GM23248 (cell line): ENCODE data around the gene FRAT2. TPM values are rescaled to one million over a fixed set of nuclear protein-coding genes. Genes with fewer than 3 reads are reported as not detected.

Experiments used
- DNase-seq: peaks from one replicate; pipeline ENCODE4 v3.0.0-alpha.2; 2015
- H2AFZ ChIP-seq: fragments of 200-600 bp; sonication (generic); 2 replicates; pipeline ENCODE4 v1.6.1; 2016; ENCODE audit warnings: antibody characterized with exemption
- H3F3A ChIP-seq: fragments of 200-600 bp; sonication (generic); 2 replicates; pipeline ENCODE4 v1.6.1; 2016; ENCODE audit warnings: mild to moderate bottlenecking, antibody characterized with exemption, mixed run types; ENCODE audit not compliant: insufficient read depth
- H3K27ac ChIP-seq: fragments of 200-600 bp; sonication (generic); 2 replicates; pipeline ENCODE4 v1.5.1; 2016; ENCODE audit warnings: mild to moderate bottlenecking
- H3K27me3 ChIP-seq: fragments of 200-600 bp; sonication (generic); replicated peaks from 2 replicates; pipeline ENCODE4 v1.6.1; 2016; ENCODE audit warnings: mild to moderate bottlenecking; ENCODE audit not compliant: insufficient read depth
- H3K36me3 ChIP-seq: fragments of 200-600 bp; sonication (generic); 2 replicates; pipeline ENCODE4 v1.6.1; 2016; ENCODE audit warnings: low read depth, mild to moderate bottlenecking
- H3K4me1 ChIP-seq: fragments of 200-600 bp; sonication (generic); 2 replicates; pipeline ENCODE4 v1.6.1; 2016; ENCODE audit warnings: mild to moderate bottlenecking; ENCODE audit not compliant: insufficient read depth
- H3K4me2 ChIP-seq: fragments of 200-600 bp; sonication (generic); one replicate; pipeline ENCODE4 v1.6.1; 2016; ENCODE audit warnings: mild to moderate bottlenecking; ENCODE audit not compliant: unreplicated experiment
- H3K4me3 ChIP-seq: fragments of 200-600 bp; sonication (generic); 2 replicates; pipeline ENCODE4 v1.5.1; 2016; ENCODE audit warnings: mild to moderate bottlenecking
- H3K79me2 ChIP-seq: fragments of 200-600 bp; sonication (generic); 2 replicates; pipeline ENCODE4 v1.6.1; 2016; ENCODE audit warnings: mild to moderate bottlenecking; ENCODE audit not compliant: insufficient read depth
- H3K9ac ChIP-seq: fragments of 200-600 bp; sonication (generic); 2 replicates; pipeline ENCODE4 v1.6.1; 2016; ENCODE audit warnings: mild to moderate bottlenecking
- H3K9me2 ChIP-seq: fragments of 200-600 bp; sonication (generic); 2 replicates; pipeline ENCODE4 v1.6.1; 2016; ENCODE audit warnings: mixed run types, mild to moderate bottlenecking, moderate library complexity; ENCODE audit not compliant: insufficient read depth
- H3K9me3 ChIP-seq: fragments of 200-600 bp; sonication (generic); one replicate; pipeline ENCODE4 v1.6.1; 2017; ENCODE audit warnings: low read depth
- H4K20me1 ChIP-seq: fragments of 200-600 bp; sonication (generic); 2 replicates; pipeline ENCODE4 v1.6.0; 2016; ENCODE audit not compliant: insufficient read depth
- EZH2 ChIP-seq: fragments of 200-600 bp; sonication (generic); IDR thresholded peaks from 2 replicates; pipeline ENCODE4 v1.6.1; 2018; ENCODE audit warnings: antibody characterized with exemption, mild to moderate bottlenecking; ENCODE audit not compliant: insufficient read depth, poor library complexity, severe bottlenecking
- EZH2phosphoT487 ChIP-seq: fragments of 200-600 bp; sonication (generic); IDR thresholded peaks from 2 replicates; pipeline ENCODE4 v1.6.1; 2018; ENCODE audit warnings: antibody characterized with exemption, moderate library complexity, mild to moderate bottlenecking, low read depth; ENCODE audit not compliant: insufficient read depth
- WGBS, 2 experiments: methylation state at CpG; one replicate each; pipeline ENCODE4 v1.1.6; 2015 to 2017; ENCODE audit warnings: low lambda C conversion rate in 2 of 2, low coverage in 1 of 2; ENCODE audit errors: missing lambda C conversion rate in 2 of 2; 5-methylcytosine and 5-hydroxymethylcytosine counted together
- in situ Hi-C: fragments of 300-500 bp; cut with MboI; formaldehyde crosslinking; loops from 2 replicates; pipeline ENCODE4 v1.15.0; 2020
- polyA plus RNA-seq: library from polyadenylated mRNA; unstranded; fragments of >200 nt; fragmentation: Nextera tagmentation; extraction: Ambion mirVana; gene quantifications from 2 replicates; pipeline ENCODE4 v1.2.1, GENCODE V29; 2016
- total RNA-seq: library from RNA; depleted of rRNA; stranded (reverse); fragments of >200 nt; shearing (Covaris generic); gene quantifications from 2 replicates; pipeline ENCODE4 v1.2.3, GENCODE V29; 2014

Gene FRAT2
- total and polyA plus RNA-seq, 2 experiments from 2014 or later, result 1.6 to 10.3 TPM

DNA sequence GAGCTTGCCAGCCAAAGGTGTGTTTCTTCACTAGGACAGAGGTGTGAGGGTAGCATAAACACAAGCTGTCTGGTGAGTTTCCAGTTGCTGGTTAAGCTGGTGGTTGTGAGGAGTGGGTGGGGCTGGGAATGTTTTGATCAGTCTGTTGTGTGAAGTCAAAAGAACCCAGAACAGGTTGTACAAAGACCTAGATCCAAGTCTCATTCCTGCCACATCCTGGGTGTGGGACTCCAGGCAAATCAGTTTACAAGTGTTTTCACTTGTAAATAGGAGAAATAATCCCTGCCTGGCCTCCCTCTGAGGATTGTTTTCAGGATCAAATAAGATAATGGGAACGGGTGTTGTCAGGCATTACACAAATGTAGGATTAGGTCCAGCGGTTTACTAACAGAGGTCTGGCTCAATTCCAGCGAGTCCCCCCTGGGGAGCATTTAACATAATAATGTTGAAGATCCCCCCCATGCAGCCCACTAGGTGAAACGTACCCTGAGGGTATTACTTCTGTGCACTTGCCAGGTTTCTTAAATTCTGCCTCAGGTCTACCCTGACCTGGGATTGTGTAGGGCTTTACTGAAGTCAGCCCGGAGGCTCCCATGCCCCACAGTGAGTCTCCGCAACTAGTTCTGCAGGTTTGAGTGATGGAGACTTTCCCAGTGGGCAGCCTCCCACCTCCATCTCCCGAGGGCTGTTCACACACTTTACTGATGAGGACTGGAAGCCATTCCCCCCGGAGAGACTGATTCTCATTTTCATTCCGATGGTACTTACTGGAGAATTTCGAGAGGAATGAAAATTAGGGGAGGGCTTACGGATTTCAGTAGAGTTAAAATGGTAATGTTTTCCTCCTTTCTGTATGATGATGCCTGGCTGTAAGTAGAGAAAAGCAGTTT is 2.7 kb upstream of the FRAT2 start:
- no peak overlapping the region for H2AFZ ChIP-seq
- in situ Hi-C loops, result no loop called here

GRCh38 chr10:97336446-97336845 is 1.9 kb upstream of the FRAT2 start:
- TF ChIP-seq EZH2phosphoT487 (no peak), EZH2 (no peak)
- peaks cover 16% of the 10 kb centered on the region for H3K4me1 ChIP-seq
- whole genome bisulfite sequencing, 2 experiments, result 22 to 35% methylated on average over 5 of the region's 5 CpGs
- H3K4me2 ChIP-seq, result no peak overlapping the region
- H4K20me1 ChIP-seq, result no peaks in the 10 kb centered on the region
- in situ Hi-C loops, result no loop called here
- H3K79me2 ChIP-seq, result peaks cover 14% of the 10 kb centered on the region
- 0 out of 2 replicates have a peak, but pooled peaks cover 8% of the 10 kb centered on the region for H3K27me3 ChIP-seq
- no peak overlapping the region for H2AFZ ChIP-seq
- no peaks in the 10 kb centered on the region for H3K36me3 ChIP-seq
- no peak overlapping the region for H3K27ac ChIP-seq
- H3F3A ChIP-seq, result peaks cover 29% of the 10 kb centered on the region
- H3K9ac ChIP-seq, result no peak overlapping the region
- H3K9me2 ChIP-seq, result no peaks in the 10 kb centered on the region
- peak; percentile 36 for DNase-seq
- no peaks in the 10 kb centered on the region for H3K9me3 ChIP-seq
- H3K4me3 ChIP-seq, result no peak overlapping the region

More for the DNA sequence above, 2.7 kb upstream of the FRAT2 start:
- no peaks in the 10 kb centered on the region for H3K9me2 ChIP-seq
- peaks cover 25% of the 10 kb centered on the region for H3F3A ChIP-seq
- no peaks in the 10 kb centered on the region for H3K9me3 ChIP-seq
- no peaks in the 10 kb centered on the region for H3K36me3 ChIP-seq
- no peak overlapping the region for H3K9ac ChIP-seq
- H3K4me1 ChIP-seq, result peaks cover 9% of the 10 kb centered on the region
- 0 out of 2 replicates have a peak, but pooled peaks cover 8% of the 10 kb centered on the region for H3K27me3 ChIP-seq
- DNase-seq, result no peak
- H4K20me1 ChIP-seq, result no peaks in the 10 kb centered on the region
- H3K79me2 ChIP-seq, result peaks cover 6% of the 10 kb centered on the region
- no peak overlapping the region for H3K4me3 ChIP-seq
- 12% methylated on average over 11 of the region's 11 CpGs for WGBS, 2 experiments
- no peak for TF ChIP-seq EZH2
- no peak for TF ChIP-seq EZH2phosphoT487
- no peak overlapping the region for H3K27ac ChIP-seq
- no peak overlapping the region for H3K4me2 ChIP-seq

DNA sequence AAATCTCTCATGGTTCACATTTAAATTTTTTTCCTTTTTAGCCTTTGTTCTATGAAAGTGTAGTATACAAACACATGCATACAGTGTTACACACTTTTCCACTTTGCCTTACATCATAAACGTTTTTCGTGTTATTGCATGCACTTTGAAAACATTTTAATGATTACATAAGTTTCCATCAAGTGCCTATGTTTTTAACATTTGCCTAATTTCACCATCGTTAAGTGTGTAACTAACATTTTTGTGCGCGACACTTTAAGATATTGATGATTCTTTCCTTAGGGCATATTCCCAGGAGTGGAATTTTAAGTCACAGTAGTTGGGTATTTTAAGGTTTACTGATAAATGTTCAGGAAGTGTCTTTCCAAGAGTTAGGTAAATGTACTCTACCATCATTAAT is 1.5 kb upstream of the FRAT2 start:
- Histone ChIP-seq H3F3A (peaks cover 29% of the 10 kb centered on the region), H3K4me3 (no peak overlapping the region), H3K27me3 (0 out of 2 replicates have a peak, but pooled peaks cover 8% of the 10 kb centered on the region), H3K9me2 (no peaks in the 10 kb centered on the region), H3K4me2 (no peak overlapping the region), H2AFZ (no peak overlapping the region), H3K36me3 (no peaks in the 10 kb centered on the region), H3K4me1 (peaks cover 19% of the 10 kb centered on the region), H3K9me3 (no peaks in the 10 kb centered on the region), H4K20me1 (no peaks in the 10 kb centered on the region), H3K9ac (no peak overlapping the region), H3K79me2 (peaks cover 18% of the 10 kb centered on the region), H3K27ac (no peak overlapping the region)
- in situ Hi-C loops, result no loop called here
- WGBS, 2 experiments, result 44 to 47% methylated on average over 5 of the region's 5 CpGs
- DNase-seq, result no peak
- TF ChIP-seq EZH2, result no peak
- TF ChIP-seq EZH2phosphoT487, result no peak

GRCh38 chr10:97335188-97335619 is 675 bp upstream of the FRAT2 start:
- in situ Hi-C loops, result no loop called here
- H3F3A ChIP-seq, result peaks cover 29% of the 10 kb centered on the region
- no peak overlapping the region for H3K27ac ChIP-seq
- peak overlapping the region; percentile 82 for H2AFZ ChIP-seq
- 4 to 5% methylated on average over 23 to 25 of the region's 25 CpGs for WGBS, 2 experiments
- peak overlapping the region; percentile 72 for H3K4me2 ChIP-seq
- no peaks in the 10 kb centered on the region for H4K20me1 ChIP-seq
- peak overlapping the region; percentile 94 for H3K4me3 ChIP-seq
- H3K9me2 ChIP-seq, result no peaks in the 10 kb centered on the region
- peaks cover 19% of the 10 kb centered on the region for H3K4me1 ChIP-seq
- H3K27me3 ChIP-seq, result 0 out of 2 replicates have a peak, but pooled peaks cover 8% of the 10 kb centered on the region
- H3K9me3 ChIP-seq, result no peaks in the 10 kb centered on the region
- no peak for TF ChIP-seq EZH2
- peaks cover 26% of the 10 kb centered on the region for H3K79me2 ChIP-seq
- DNase-seq, result no peak
- H3K9ac ChIP-seq, result peak overlapping the region; percentile 91
- no peaks in the 10 kb centered on the region for H3K36me3 ChIP-seq
